CD4-positive, alpha-beta T cell (primary cell): ENCODE results near the gene GRIK5. TPM values are rescaled to one million over a fixed set of nuclear protein-coding genes. Genes with fewer than 3 reads are reported as not detected.

Source experiments
- ATAC-seq: fragments of 200-7000 bp; cut with Tn5 transposase; one replicate; pipeline ENCODE4 v1.10.0; 2022; ENCODE audit warnings: mild to moderate bottlenecking; ENCODE audit not compliant: poor library complexity
- CTCF ChIA-PET: fragments of 350-600 bp; sonication (Branson Sonifier 250); formaldehyde crosslinking; loops from one replicate; lab custom pipeline; 2021; ENCODE audit warnings: antibody characterized with exemption, inconsistent platforms; lab: Charles Lee
- POLR2A ChIA-PET: fragments of 350-600 bp; sonication (Branson Sonifier 250); formaldehyde crosslinking; loops from one replicate; lab custom pipeline; 2021; ENCODE audit warnings: antibody characterized with exemption, inconsistent platforms; lab: Charles Lee
- DNase-seq, 14 experiments: peaks; one replicate each; pipeline ENCODE4 v3.0.0-alpha.2; 2013 to 2020; ENCODE audit warnings: mixed read lengths in 2 of 14
- H3K27ac ChIP-seq, 2 donors: one replicate each; pipeline versions ENCODE4 v1.5.1 to v1.7.0; 2013; ENCODE audit warnings: low read length in 2 of 2, low read depth in 1 of 2, mild to moderate bottlenecking in 1 of 2
- H3K27me3 ChIP-seq, 2 experiments: 1 replicate in 1 of 2; 2 replicates in 1 of 2; pipeline versions ENCODE4 v1.6.1 to v1.7.0; 2013; ENCODE audit warnings: low read length in 2 of 2, control low read depth in 1 of 2, mild to moderate bottlenecking in 1 of 2, moderate library complexity in 1 of 2; ENCODE audit not compliant: insufficient read depth in 2 of 2, control insufficient read depth in 1 of 2
- H3K36me3 ChIP-seq: one replicate; pipeline ENCODE4 v1.6.1; 2013; ENCODE audit warnings: low read length, control low read depth; ENCODE audit not compliant: insufficient read depth
- H3K4me1 ChIP-seq: one replicate; pipeline ENCODE4 v1.6.1; 2013; ENCODE audit warnings: low read length, control low read depth; ENCODE audit not compliant: insufficient read depth
- H3K4me3 ChIP-seq: one replicate; pipeline ENCODE4 v1.5.1; 2013; ENCODE audit warnings: mild to moderate bottlenecking, low read length, moderate library complexity
- H3K9me3 ChIP-seq, 2 experiments: 1 replicate in 1 of 2; 2 replicates in 1 of 2; pipeline versions ENCODE4 v1.6.1 to v1.7.0; 2013; ENCODE audit warnings: low read length in 2 of 2, mild to moderate bottlenecking in 2 of 2, control low read depth in 1 of 2, moderate library complexity in 1 of 2; ENCODE audit not compliant: control insufficient read depth in 1 of 2, insufficient read depth in 1 of 2
- H3K27ac Mint-ChIP-seq: one replicate; pipeline ENCODE4 v1.8.0; 2020; ENCODE audit warnings: mixed read lengths
- H3K27me3 Mint-ChIP-seq: one replicate; pipeline ENCODE4 v1.8.0; 2021; ENCODE audit warnings: mixed read lengths
- H3K36me3 Mint-ChIP-seq: one replicate; pipeline ENCODE4 v1.8.0; 2021; ENCODE audit warnings: low read depth, mixed read lengths
- H3K4me1 Mint-ChIP-seq: one replicate; pipeline ENCODE4 v1.8.0; 2021; ENCODE audit warnings: low read depth, mixed read lengths
- H3K4me3 Mint-ChIP-seq: one replicate; pipeline ENCODE4 v1.8.0; 2020; ENCODE audit warnings: mild to moderate bottlenecking, mixed read lengths
- H3K9me3 Mint-ChIP-seq: one replicate; pipeline ENCODE4 v1.8.0; 2020; ENCODE audit warnings: mixed read lengths
- CTCF ChIP-seq: fragments of 200-600 bp; IDR thresholded peaks from one replicate; pipeline ENCODE4 v1.8.0; 2022; ENCODE audit warnings: antibody characterized with exemption, mild to moderate bottlenecking
- intact Hi-C, 2 experiments: fragments of 100-400 bp; cut with DNase I in 1 of 2; cut with micrococcal nuclease in 1 of 2; formaldehyde crosslinking; loops; one replicate each; pipeline versions ENCODE4 v1.15.1 to v1.9.0; 2023 to 2025; cut with DNase I, micrococcal nuclease
- total RNA-seq, 174 experiments: library from RNA in 2 of 174; stranded (reverse) in 2 of 174; gene quantifications; one replicate each; pipeline ENCODE4 v1.2.3 and lab custom pipeline; 2021 to 2026

The GRIK5 gene
- total RNA-seq, 2 experiments from 2014 or later, result 0.66 to 0.75 TPM

- no peak overlapping the region for H3K4me3 ChIP-seq
- Mint-ChIP-seq H3K9me3 (no peaks in the 10 kb centered on the region), H3K27ac (no peak overlapping the region), H3K4me3 (no peak overlapping the region), H3K36me3 (no peaks in the 10 kb centered on the region), H3K27me3 (no peaks in the 10 kb centered on the region), H3K4me1 (no peaks in the 10 kb centered on the region)
- H3K36me3 ChIP-seq, result no peaks in the 10 kb centered on the region
- no peaks in the 10 kb centered on the region for H3K27me3 ChIP-seq
- TF ChIP-seq CTCF, result no peak
- no peaks in the 10 kb centered on the region for H3K9me3 ChIP-seq
- ChIA-PET POLR2A (no interaction called here), CTCF (no interaction called here)
- intact Hi-C loops, result no loop called here
- no peak for DNase-seq
- ATAC-seq, result no peak
- H3K27ac ChIP-seq, result no peak overlapping the region
- no peaks in the 10 kb centered on the region for H3K4me1 ChIP-seq
Observed at GRCh38 chr19:41978470-41978869, 91.5 kb downstream of the GRIK5 start.

GRCh38 chr19:41977916-41978315 is 92.1 kb downstream of the GRIK5 start:
- ATAC-seq (no peak), DNase-seq (no peak)
- H3K27me3 Mint-ChIP-seq, result no peaks in the 10 kb centered on the region
- no peaks in the 10 kb centered on the region for H3K4me1 Mint-ChIP-seq
- no peak overlapping the region for H3K4me3 ChIP-seq
- POLR2A ChIA-PET, result no interaction called here
- no peak overlapping the region for H3K27ac ChIP-seq
- no peak overlapping the region for H3K27ac Mint-ChIP-seq
- no peaks in the 10 kb centered on the region for H3K9me3 Mint-ChIP-seq
- no peaks in the 10 kb centered on the region for H3K9me3 ChIP-seq
- no peak for TF ChIP-seq CTCF
- CTCF ChIA-PET, result no interaction called here
- intact Hi-C loops, result no loop called here
- H3K36me3 Mint-ChIP-seq, result no peaks in the 10 kb centered on the region
- no peak overlapping the region for H3K4me3 Mint-ChIP-seq
- H3K27me3 ChIP-seq, result no peaks in the 10 kb centered on the region
- no peaks in the 10 kb centered on the region for H3K36me3 ChIP-seq
- no peaks in the 10 kb centered on the region for H3K4me1 ChIP-seq

- Mint-ChIP-seq H3K27ac (no peak overlapping the region), H3K27me3 (no peaks in the 10 kb centered on the region), H3K9me3 (no peaks in the 10 kb centered on the region), H3K4me1 (no peaks in the 10 kb centered on the region), H3K4me3 (no peak overlapping the region), H3K36me3 (no peaks in the 10 kb centered on the region)
- Histone ChIP-seq H3K27me3 (no peaks in the 10 kb centered on the region), H3K4me3 (no peak overlapping the region), H3K27ac (no peak overlapping the region), H3K9me3 (no peaks in the 10 kb centered on the region), H3K4me1 (no peaks in the 10 kb centered on the region), H3K36me3 (no peaks in the 10 kb centered on the region)
- ChIA-PET POLR2A (no interaction called here), CTCF (no interaction called here)
- intact Hi-C loops, result no loop called here
- DNase-seq (no peak), ATAC-seq (no peak)
- TF ChIP-seq CTCF, result no peak
Observed at GRCh38 chr19:41974652-41975051, 95.4 kb downstream of the GRIK5 start.
